SK-N-SH (cell line): ENCODE results near the gene F8. TPM values are rescaled to one million over a fixed set of nuclear protein-coding genes. Genes with fewer than 3 reads are reported as not detected.

Experiments
- CTCF ChIA-PET: fragments of 300-600, 350-600 bp; formaldehyde crosslinking; extraction: SDS; loops from one replicate; lab custom pipeline; 2021; lab: Yijun Ruan, JAX
- POLR2A ChIA-PET: fragments of 350-600 bp; sonication (Branson Sonifier 250); formaldehyde crosslinking; extraction: SDS; loops from one replicate; lab custom pipeline; 2020; ENCODE audit warnings: antibody characterized with exemption, inconsistent platforms; lab: Yijun Ruan, JAX
- DNase-seq: peaks from one replicate; pipeline ENCODE4 v3.0.0; 2012
- H2AFZ ChIP-seq: fragments of 200-600 bp; sonication (generic); 2 replicates; pipeline ENCODE4 v1.8.1; 2016; ENCODE audit warnings: antibody characterized with exemption, mild to moderate bottlenecking, low read depth
- H3F3A ChIP-seq: fragments of 200-600 bp; sonication (generic); replicated peaks from 2 replicates; pipeline ENCODE3; 2016; ENCODE audit warnings: antibody characterized with exemption, mild to moderate bottlenecking; ENCODE audit not compliant: insufficient read depth
- H3K27ac ChIP-seq, 2 experiments: fragments of 200-500 bp in 1 of 2; fragments of 200-600 bp in 1 of 2; sonication (Bioruptor generic) in 1 of 2; sonication (generic), shearing (Covaris generic) in 1 of 2; 2 replicates each; pipeline versions ENCODE4 v1.5.1 to v1.6.1; 2014 to 2016; ENCODE audit warnings: low read depth in 2 of 2, inconsistent platforms in 1 of 2, low read length in 1 of 2, mild to moderate bottlenecking in 1 of 2, mixed read lengths in 1 of 2
- H3K27me3 ChIP-seq: fragments of 200-600 bp; sonication (generic), shearing (Covaris generic); 2 replicates; pipeline ENCODE4 v1.6.1; 2016; ENCODE audit warnings: mixed run types; ENCODE audit not compliant: insufficient read depth
- H3K36me3 ChIP-seq, 2 experiments: fragments of 200-500 bp in 1 of 2; fragments of 200-600 bp in 1 of 2; sonication (Bioruptor generic) in 1 of 2; sonication (generic) in 1 of 2; replicated peaks in 1 of 2; 2 replicates each; pipeline versions ENCODE3 to v1.5.1; 2014 to 2016; ENCODE audit warnings: low read length in 1 of 2, mild to moderate bottlenecking in 1 of 2; ENCODE audit not compliant: insufficient read depth in 2 of 2, control insufficient read depth in 1 of 2
- H3K4me1 ChIP-seq, 2 experiments: fragments of 200-500 bp in 1 of 2; fragments of 200-600 bp in 1 of 2; sonication (Bioruptor generic) in 1 of 2; sonication (generic), shearing (Covaris generic) in 1 of 2; 2 replicates each; pipeline versions ENCODE4 v1.5.1 to v1.6.1; 2014 to 2016; ENCODE audit warnings: low read depth in 1 of 2, low read length in 1 of 2, mixed run types in 1 of 2; ENCODE audit not compliant: insufficient read depth in 2 of 2, control insufficient read depth in 1 of 2
- H3K4me2 ChIP-seq: fragments of 200-600 bp; sonication (generic), shearing (Covaris generic); 2 replicates; pipeline ENCODE4 v1.6.1; 2017; ENCODE audit warnings: mixed run types
- H3K4me3 ChIP-seq, 2 experiments: fragments of 200-500 bp in 1 of 2; fragments of 200-600 bp in 1 of 2; sonication (Bioruptor generic) in 1 of 2; sonication (generic), shearing (Covaris generic) in 1 of 2; 2 replicates each; pipeline versions ENCODE4 v1.5.1 to v1.8.1; 2014 to 2016; ENCODE audit warnings: low read depth in 2 of 2, inconsistent platforms in 1 of 2, low read length in 1 of 2, mild to moderate bottlenecking in 1 of 2, mixed read lengths in 1 of 2, moderate library complexity in 1 of 2
- H3K79me2 ChIP-seq: fragments of 200-600 bp; sonication (generic); 2 replicates; pipeline ENCODE4 v1.8.1; 2017; ENCODE audit warnings: mild to moderate bottlenecking; ENCODE audit not compliant: insufficient read depth
- H3K9ac ChIP-seq: fragments of 200-600 bp; sonication (generic); 2 replicates; pipeline ENCODE4 v1.6.1; 2017; ENCODE audit warnings: mixed run types
- H3K9me2 ChIP-seq: fragments of 200-600 bp; sonication (generic); 2 replicates; pipeline ENCODE4 v1.6.1; 2017; ENCODE audit warnings: mixed run types
- H3K9me3 ChIP-seq: fragments of 200-600 bp; sonication (generic); 2 replicates; pipeline ENCODE4 v1.6.1; 2017; ENCODE audit warnings: mixed run types, mild to moderate bottlenecking, moderate library complexity
- H4K20me1 ChIP-seq: fragments of 200-600 bp; sonication (generic); 2 replicates; pipeline ENCODE4 v1.6.1; 2017; ENCODE audit warnings: mild to moderate bottlenecking, mixed run types; ENCODE audit not compliant: insufficient read depth
- ELF1 ChIP-seq: IDR thresholded peaks from 2 replicates; pipeline ENCODE4 v1.4.0; 2012
- EZH2phosphoT487 ChIP-seq: fragments of 200-600 bp; sonication (generic); IDR thresholded peaks from 2 replicates; pipeline ENCODE4 v1.6.1; 2017; ENCODE audit warnings: low read depth, mixed run types, mild to moderate bottlenecking, antibody characterized with exemption, moderate library complexity, borderline replicate concordance
- FOSL2 ChIP-seq: IDR thresholded peaks from 2 replicates; pipeline ENCODE4 v1.4.0; 2012; ENCODE audit warnings: low read depth, mild to moderate bottlenecking, moderate library complexity, borderline replicate concordance
- FOXM1 ChIP-seq: IDR thresholded peaks from 2 replicates; pipeline ENCODE4 v1.4.0; 2012; ENCODE audit warnings: low read depth, mild to moderate bottlenecking
- GABPA ChIP-seq: IDR thresholded peaks from 2 replicates; pipeline ENCODE4 v1.4.0; 2012; ENCODE audit warnings: low read depth, mild to moderate bottlenecking
- IRF3 ChIP-seq: fragments of 150-350 bp; IDR thresholded peaks from 2 replicates; pipeline ENCODE4 v1.6.1; 2016; ENCODE audit warnings: mild to moderate bottlenecking, low read depth, low read length
- NFIC ChIP-seq: IDR thresholded peaks from 2 replicates; pipeline ENCODE4 v1.4.0; 2012; ENCODE audit warnings: borderline replicate concordance
- RAD21 ChIP-seq: IDR thresholded peaks from 2 replicates; pipeline ENCODE4 v1.6.1; 2012; ENCODE audit warnings: mild to moderate bottlenecking, low read length
- RCOR1 ChIP-seq: fragments of 150-350 bp; IDR thresholded peaks from 2 replicates; pipeline ENCODE4 v1.6.1; 2017; ENCODE audit warnings: antibody characterized with exemption, low read length
- REST ChIP-seq: IDR thresholded peaks from 2 replicates; pipeline ENCODE4 v1.6.1; 2012; ENCODE audit warnings: mild to moderate bottlenecking, low read depth, low read length, moderate library complexity
- RXRA ChIP-seq: IDR thresholded peaks from 2 replicates; pipeline ENCODE4 v1.4.0; 2012; ENCODE audit warnings: low read depth, mild to moderate bottlenecking, borderline replicate concordance
- SIN3A ChIP-seq: IDR thresholded peaks from 2 replicates; pipeline ENCODE4 v1.6.1; 2012; ENCODE audit warnings: low read depth, mild to moderate bottlenecking, low read length, moderate library complexity, borderline replicate concordance
- TCF12 ChIP-seq: IDR thresholded peaks from 2 replicates; pipeline ENCODE4 v1.4.0; 2012
- USF1 ChIP-seq: IDR thresholded peaks from 2 replicates; pipeline ENCODE4 v1.4.0; 2012; ENCODE audit warnings: low read depth, borderline replicate concordance
- WGBS: methylation state at CpG from one replicate; pipeline ENCODE4 v1.1.6; 2017; ENCODE audit warnings: low lambda C conversion rate; 5-methylcytosine and 5-hydroxymethylcytosine counted together
- polyA plus RNA-seq, 3 experiments: library from polyadenylated mRNA; depleted of rRNA; stranded (reverse); fragments of >200 nt; gene quantifications; 2 replicates each; pipeline ENCODE4 v1.2.3, GENCODE V29; 2012
- TF ChIP-seq, protein P1 (sequence below): IDR thresholded peaks from 2 replicates; pipeline ENCODE4 v1.4.0; 2012; ENCODE audit warnings: low read depth, borderline replicate concordance
- TF ChIP-seq, protein P2 (sequence below): IDR thresholded peaks from 2 replicates; pipeline ENCODE4 v1.4.0; 2012; ENCODE audit warnings: low read depth
- TF ChIP-seq, protein P3 (sequence below): fragments of 200-600 bp; sonication (generic); IDR thresholded peaks from 2 replicates; pipeline ENCODE4 v1.6.1; 2017; ENCODE audit warnings: antibody characterized with exemption, mild to moderate bottlenecking, moderate library complexity

F8 gene
- polyA plus RNA-seq, 1 of the 3 experiments (the other 2 are of a cell fraction): 2.5 TPM

- TF ChIP-seq REST (no peak), USF1 (no peak), FOSL2 (no peak), IRF3 (no peak), SIN3A (no peak), ELF1 (no peak), RAD21 (no peak), NFIC (no peak), EZH2phosphoT487 (no peak)
Measured at GRCh38 chrX:154819771-154820341, 202.7 kb downstream of the F8 start (continued).

DNA sequence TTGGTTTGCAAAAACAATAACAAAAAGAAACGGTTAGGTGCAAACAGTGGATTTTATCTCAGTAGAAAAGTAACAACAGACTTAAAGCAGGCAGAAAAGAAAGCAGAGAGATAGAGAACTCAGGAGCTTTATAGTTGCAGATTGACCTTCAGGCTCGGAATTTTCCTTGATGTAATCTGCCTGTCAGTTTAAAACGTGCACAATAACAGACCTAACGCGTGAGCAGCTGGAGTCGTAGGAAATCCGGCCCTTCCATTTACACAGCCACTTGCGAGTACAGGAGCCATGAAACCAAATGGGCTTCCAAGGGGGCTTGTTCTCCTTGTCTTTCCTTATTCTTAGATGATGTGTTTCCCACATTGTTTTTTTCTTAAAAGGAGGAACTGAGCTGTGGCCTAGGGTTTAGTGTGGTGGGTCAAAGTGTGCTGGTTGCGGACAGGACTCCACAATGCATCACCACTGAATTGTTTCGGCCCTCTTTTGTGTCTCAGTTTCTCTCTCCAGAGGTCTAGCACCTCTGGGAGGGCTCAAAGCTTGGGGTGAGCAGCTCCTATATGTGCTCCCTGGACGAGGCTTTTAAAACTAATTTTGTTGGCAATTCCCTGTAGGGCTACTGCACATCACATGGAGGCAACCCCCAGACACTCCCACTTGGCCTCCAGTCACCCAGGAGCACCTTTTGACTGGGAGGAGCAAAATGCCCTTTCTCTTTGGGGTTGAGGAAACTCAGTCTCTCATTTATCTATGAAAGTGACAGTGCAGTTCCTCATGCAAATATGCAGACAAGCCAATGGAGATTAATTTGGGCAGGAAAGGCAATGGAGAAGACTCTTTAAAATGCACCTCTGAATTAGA lies 203.4 kb downstream of the F8 start:
- Histone ChIP-seq H3K4me1 (no peaks in the 10 kb centered on the region), H3K27ac (no peak overlapping the region), H4K20me1 (no peaks in the 10 kb centered on the region), H3F3A (no peaks in the 10 kb centered on the region), H3K9me3 (no peaks in the 10 kb centered on the region; the same call in 1 of the 2 replicates), H3K4me2 (no peak overlapping the region), H2AFZ (no peak overlapping the region), H3K27me3 (no peaks in the 10 kb centered on the region; the same call in 1 of the 2 replicates), H3K9me2 (no peaks in the 10 kb centered on the region), H3K79me2 (no peaks in the 10 kb centered on the region), H3K36me3 (no peaks in the 10 kb centered on the region), H3K4me3 (no peak overlapping the region), H3K9ac (no peak overlapping the region)
- POLR2A ChIA-PET: no interaction called here
- CTCF ChIA-PET: interaction anchor here (0.7 to 1.5 kb wide), 2 partner anchors 11 to 21 kb away, joined by 3 read pairs; no protein-coding TSS in a partner anchor
- no peak for DNase-seq
- WGBS: 27% methylated on average over 11 of the region's 11 CpGs
- TF ChIP-seq FOXM1: no peak
- TF ChIP-seq RXRA: no peak
- TF ChIP-seq, protein P1, sequence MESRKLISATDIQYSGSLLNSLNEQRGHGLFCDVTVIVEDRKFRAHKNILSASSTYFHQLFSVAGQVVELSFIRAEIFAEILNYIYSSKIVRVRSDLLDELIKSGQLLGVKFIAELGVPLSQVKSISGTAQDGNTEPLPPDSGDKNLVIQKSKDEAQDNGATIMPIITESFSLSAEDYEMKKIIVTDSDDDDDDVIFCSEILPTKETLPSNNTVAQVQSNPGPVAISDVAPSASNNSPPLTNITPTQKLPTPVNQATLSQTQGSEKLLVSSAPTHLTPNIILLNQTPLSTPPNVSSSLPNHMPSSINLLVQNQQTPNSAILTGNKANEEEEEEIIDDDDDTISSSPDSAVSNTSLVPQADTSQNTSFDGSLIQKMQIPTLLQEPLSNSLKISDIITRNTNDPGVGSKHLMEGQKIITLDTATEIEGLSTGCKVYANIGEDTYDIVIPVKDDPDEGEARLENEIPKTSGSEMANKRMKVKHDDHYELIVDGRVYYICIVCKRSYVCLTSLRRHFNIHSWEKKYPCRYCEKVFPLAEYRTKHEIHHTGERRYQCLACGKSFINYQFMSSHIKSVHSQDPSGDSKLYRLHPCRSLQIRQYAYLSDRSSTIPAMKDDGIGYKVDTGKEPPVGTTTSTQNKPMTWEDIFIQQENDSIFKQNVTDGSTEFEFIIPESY: no peak
- TF ChIP-seq, protein P2, sequence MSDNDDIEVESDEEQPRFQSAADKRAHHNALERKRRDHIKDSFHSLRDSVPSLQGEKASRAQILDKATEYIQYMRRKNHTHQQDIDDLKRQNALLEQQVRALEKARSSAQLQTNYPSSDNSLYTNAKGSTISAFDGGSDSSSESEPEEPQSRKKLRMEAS: no peak
- no peak for TF ChIP-seq RCOR1
- TF ChIP-seq, protein P3, sequence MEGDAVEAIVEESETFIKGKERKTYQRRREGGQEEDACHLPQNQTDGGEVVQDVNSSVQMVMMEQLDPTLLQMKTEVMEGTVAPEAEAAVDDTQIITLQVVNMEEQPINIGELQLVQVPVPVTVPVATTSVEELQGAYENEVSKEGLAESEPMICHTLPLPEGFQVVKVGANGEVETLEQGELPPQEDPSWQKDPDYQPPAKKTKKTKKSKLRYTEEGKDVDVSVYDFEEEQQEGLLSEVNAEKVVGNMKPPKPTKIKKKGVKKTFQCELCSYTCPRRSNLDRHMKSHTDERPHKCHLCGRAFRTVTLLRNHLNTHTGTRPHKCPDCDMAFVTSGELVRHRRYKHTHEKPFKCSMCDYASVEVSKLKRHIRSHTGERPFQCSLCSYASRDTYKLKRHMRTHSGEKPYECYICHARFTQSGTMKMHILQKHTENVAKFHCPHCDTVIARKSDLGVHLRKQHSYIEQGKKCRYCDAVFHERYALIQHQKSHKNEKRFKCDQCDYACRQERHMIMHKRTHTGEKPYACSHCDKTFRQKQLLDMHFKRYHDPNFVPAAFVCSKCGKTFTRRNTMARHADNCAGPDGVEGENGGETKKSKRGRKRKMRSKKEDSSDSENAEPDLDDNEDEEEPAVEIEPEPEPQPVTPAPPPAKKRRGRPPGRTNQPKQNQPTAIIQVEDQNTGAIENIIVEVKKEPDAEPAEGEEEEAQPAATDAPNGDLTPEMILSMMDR: no peak
- TF ChIP-seq GABPA: no peak
- TF ChIP-seq ELF1: no peak
- no peak for TF ChIP-seq TCF12
- no peak for TF ChIP-seq USF1
